Left forelimb (tissue), 1 donor: ENCODE data around the gene FMN2.

Experiments
- DNase-seq: peaks from one replicate; pipeline ENCODE4 v3.0.0-alpha.2; 2018; ENCODE audit warnings: low spot score

FMN2 gene

GRCh38 chr1:240198376-240198775 lies 106.7 kb downstream of the FMN2 start:
- no peak for DNase-seq

- no peak for DNase-seq
Measured at GRCh38 chr1:240199758-240200645, 108.3 kb downstream of the FMN2 start.

- DNase-seq = no peak
Measured at GRCh38 chr1:240201931-240202330, 110.2 kb downstream of the FMN2 start.

- no peak for DNase-seq
Measured at GRCh38 chr1:240207073-240207709, 115.5 kb downstream of the FMN2 start.

- DNase-seq = no peak
Measured at GRCh38 chr1:240210026-240210425, 118.3 kb downstream of the FMN2 start.

GRCh38 chr1:240212556-240212955 lies 120.9 kb downstream of the FMN2 start:
- DNase-seq = no peak

- no peak for DNase-seq
Measured at GRCh38 chr1:240217403-240217802, 125.7 kb downstream of the FMN2 start.

- DNase-seq = no peak
Measured at GRCh38 chr1:240219104-240219503, 127.4 kb downstream of the FMN2 start.

GRCh38 chr1:240226102-240226501 lies 134.4 kb downstream of the FMN2 start:
- DNase-seq = no peak

- no peak for DNase-seq
Measured at GRCh38 chr1:240230816-240231215, 139.1 kb downstream of the FMN2 start.

GRCh38 chr1:240232530-240232929 lies 140.8 kb downstream of the FMN2 start:
- DNase-seq = no peak

- no peak for DNase-seq
Measured at GRCh38 chr1:240234485-240235210, 143.0 kb downstream of the FMN2 start.

GRCh38 chr1:240235521-240236288 lies 144.0 kb downstream of the FMN2 start:
- DNase-seq = no peak

- no peak for DNase-seq
Measured at GRCh38 chr1:240237305-240237721, 145.6 kb downstream of the FMN2 start.

- DNase-seq = no peak
Measured at GRCh38 chr1:240239309-240239708, 147.6 kb downstream of the FMN2 start.

GRCh38 chr1:240241278-240241677 lies 149.6 kb downstream of the FMN2 start:
- no peak for DNase-seq

GRCh38 chr1:240242601-240243144 lies 151.0 kb downstream of the FMN2 start:
- DNase-seq = no peak

- no peak for DNase-seq
Measured at GRCh38 chr1:240244968-240245628, 153.4 kb downstream of the FMN2 start.

GRCh38 chr1:240245629-240246020 lies 153.9 kb downstream of the FMN2 start:
- no peak for DNase-seq

GRCh38 chr1:240247899-240248298 lies 156.2 kb downstream of the FMN2 start:
- no peak for DNase-seq

GRCh38 chr1:240254006-240254405 lies 162.3 kb downstream of the FMN2 start:
- no peak for DNase-seq
